Measurements from ENCODE around the gene ZNF205.

DNA sequence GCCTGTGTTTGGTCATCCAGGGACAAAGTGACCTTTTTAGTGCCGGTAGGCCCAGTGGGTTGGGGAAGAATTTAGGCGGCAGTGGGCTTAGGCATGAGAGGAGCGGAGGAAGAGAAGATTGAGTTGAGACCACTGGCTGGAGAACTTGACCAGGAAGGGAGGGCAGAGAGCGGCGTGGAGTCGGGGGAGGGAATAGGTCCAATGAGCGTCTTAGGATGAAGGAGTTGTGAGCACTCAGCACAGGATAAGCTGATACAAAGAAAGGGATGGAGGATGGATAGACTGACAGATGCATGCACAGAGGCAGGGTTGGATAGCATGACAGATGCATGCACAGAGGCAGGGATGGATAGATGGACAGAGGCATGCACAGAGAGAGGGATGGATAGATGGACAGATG, 38.9 kb upstream of the ZNF205 start:
- TF ChIP-seq, protein P1, sequence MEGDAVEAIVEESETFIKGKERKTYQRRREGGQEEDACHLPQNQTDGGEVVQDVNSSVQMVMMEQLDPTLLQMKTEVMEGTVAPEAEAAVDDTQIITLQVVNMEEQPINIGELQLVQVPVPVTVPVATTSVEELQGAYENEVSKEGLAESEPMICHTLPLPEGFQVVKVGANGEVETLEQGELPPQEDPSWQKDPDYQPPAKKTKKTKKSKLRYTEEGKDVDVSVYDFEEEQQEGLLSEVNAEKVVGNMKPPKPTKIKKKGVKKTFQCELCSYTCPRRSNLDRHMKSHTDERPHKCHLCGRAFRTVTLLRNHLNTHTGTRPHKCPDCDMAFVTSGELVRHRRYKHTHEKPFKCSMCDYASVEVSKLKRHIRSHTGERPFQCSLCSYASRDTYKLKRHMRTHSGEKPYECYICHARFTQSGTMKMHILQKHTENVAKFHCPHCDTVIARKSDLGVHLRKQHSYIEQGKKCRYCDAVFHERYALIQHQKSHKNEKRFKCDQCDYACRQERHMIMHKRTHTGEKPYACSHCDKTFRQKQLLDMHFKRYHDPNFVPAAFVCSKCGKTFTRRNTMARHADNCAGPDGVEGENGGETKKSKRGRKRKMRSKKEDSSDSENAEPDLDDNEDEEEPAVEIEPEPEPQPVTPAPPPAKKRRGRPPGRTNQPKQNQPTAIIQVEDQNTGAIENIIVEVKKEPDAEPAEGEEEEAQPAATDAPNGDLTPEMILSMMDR (IDR thresholded peaks at IDR 0.05 in 2 of 3, conservative IDR thresholded peaks at IDR 0.05 in 1 of 3; ENCODE audit: borderline replicate concordance in 1 of 3, insufficient read depth in 1 of 3, low read depth in 2 of 3, low read length in 2 of 3), result no peak
- TF ChIP-seq POLR2AphosphoS5 (IDR thresholded peaks at IDR 0.05; ENCODE audit: low read depth, low read length), result no peak
- TF ChIP-seq TCF7L2 (IDR thresholded peaks at IDR 0.05; ENCODE audit: borderline replicate concordance, extremely low read depth, insufficient read depth, insufficient read length), result no peak
- TF ChIP-seq, protein P2, sequence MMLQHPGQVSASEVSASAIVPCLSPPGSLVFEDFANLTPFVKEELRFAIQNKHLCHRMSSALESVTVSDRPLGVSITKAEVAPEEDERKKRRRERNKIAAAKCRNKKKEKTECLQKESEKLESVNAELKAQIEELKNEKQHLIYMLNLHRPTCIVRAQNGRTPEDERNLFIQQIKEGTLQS (IDR thresholded peaks at IDR 0.05), result no peak
- TF ChIP-seq POLR2A (IDR thresholded peaks at IDR 0.05; ENCODE audit: borderline replicate concordance, extremely low read depth, insufficient read depth, insufficient read length), result no peak
- no peak for TF ChIP-seq SP1 (IDR thresholded peaks at IDR 0.05; ENCODE audit: low read depth)
- no peak for TF ChIP-seq JUND (IDR thresholded peaks at IDR 0.05)
